MM.1S (cell line): ENCODE measurements around the gene IFRD2.

Source experiments
- DNase-seq: peaks from one replicate; pipeline ENCODE4 v3.0.0-alpha.2; 2015
- H2AFZ ChIP-seq: fragments of 300-600 bp; sonication (generic); 2 replicates; pipeline ENCODE4 v1.6.0; 2016; ENCODE audit warnings: antibody characterized with exemption, low read length
- H3F3A ChIP-seq: fragments of 300-600 bp; sonication (generic); 2 replicates; pipeline ENCODE4 v1.6.1; 2016; ENCODE audit warnings: mild to moderate bottlenecking, antibody characterized with exemption, low read length, moderate library complexity, mixed read lengths; ENCODE audit not compliant: insufficient read depth
- H3K27ac ChIP-seq: fragments of 300-600 bp; sonication (generic); 2 replicates; pipeline ENCODE4 v1.5.1; 2016; ENCODE audit warnings: mild to moderate bottlenecking, low read length
- H3K27me3 ChIP-seq: fragments of 300-600 bp; sonication (generic); replicated peaks from 2 replicates; pipeline ENCODE4 v1.6.0; 2016; ENCODE audit warnings: low read length; ENCODE audit not compliant: insufficient read depth
- H3K36me3 ChIP-seq: fragments of 300-600 bp; sonication (generic); replicated peaks from 2 replicates; pipeline ENCODE4 v1.6.1; 2016; ENCODE audit warnings: mild to moderate bottlenecking, low read length, mixed read lengths; ENCODE audit not compliant: insufficient read depth
- H3K4me1 ChIP-seq: fragments of 300-600 bp; sonication (generic); 2 replicates; pipeline ENCODE4 v1.6.1; 2016; ENCODE audit warnings: low read length, mixed read lengths
- H3K4me2 ChIP-seq: fragments of 300-600 bp; sonication (generic); 2 replicates; pipeline ENCODE4 v1.6.0; 2016; ENCODE audit warnings: low read depth, low read length
- H3K4me3 ChIP-seq: fragments of 300-600 bp; sonication (generic); 2 replicates; pipeline ENCODE4 v1.5.1; 2016; ENCODE audit warnings: low read length, mixed read lengths
- H3K79me2 ChIP-seq: fragments of 300-600 bp; sonication (generic); 2 replicates; pipeline ENCODE4 v1.6.1; 2016; ENCODE audit warnings: mixed run types, low read length, mixed read lengths
- H3K9ac ChIP-seq: fragments of 300-600 bp; sonication (generic); 2 replicates; pipeline ENCODE4 v1.6.1; 2016; ENCODE audit warnings: low read length, mixed read lengths
- H3K9me2 ChIP-seq: fragments of 300-600 bp; sonication (generic); replicated peaks from 2 replicates; pipeline ENCODE4 v1.6.1; 2016; ENCODE audit warnings: mild to moderate bottlenecking, low read length, mixed read lengths; ENCODE audit not compliant: insufficient read depth
- H3K9me3 ChIP-seq: fragments of 300-600 bp; sonication (generic); replicated peaks from 2 replicates; pipeline ENCODE4 v1.6.1; 2016; ENCODE audit warnings: mild to moderate bottlenecking, low read length, mixed read lengths; ENCODE audit not compliant: insufficient read depth
- H4K20me1 ChIP-seq: fragments of 300-600 bp; sonication (generic); 2 replicates; pipeline ENCODE4 v1.6.1; 2016; ENCODE audit warnings: mild to moderate bottlenecking, low read length, moderate library complexity, mixed read lengths; ENCODE audit not compliant: insufficient read depth
- CTCF ChIP-seq: fragments of 300-600 bp; sonication (generic); IDR thresholded peaks from 2 replicates; pipeline ENCODE4 v1.5.1; 2016; ENCODE audit warnings: antibody characterized with exemption, low read length, mixed read lengths
- EZH2 ChIP-seq: fragments of 300-600 bp; sonication (generic); optimal IDR thresholded peaks from 2 replicates; pipeline ENCODE3; 2017; ENCODE audit warnings: low read depth, mild to moderate bottlenecking, antibody characterized with exemption, low read length, mixed read lengths
- EZH2phosphoT487 ChIP-seq: fragments of 300-600 bp; sonication (generic); IDR thresholded peaks from 2 replicates; pipeline ENCODE4 v1.6.1; 2018; ENCODE audit warnings: antibody characterized with exemption, low read length

Gene IFRD2

DNA sequence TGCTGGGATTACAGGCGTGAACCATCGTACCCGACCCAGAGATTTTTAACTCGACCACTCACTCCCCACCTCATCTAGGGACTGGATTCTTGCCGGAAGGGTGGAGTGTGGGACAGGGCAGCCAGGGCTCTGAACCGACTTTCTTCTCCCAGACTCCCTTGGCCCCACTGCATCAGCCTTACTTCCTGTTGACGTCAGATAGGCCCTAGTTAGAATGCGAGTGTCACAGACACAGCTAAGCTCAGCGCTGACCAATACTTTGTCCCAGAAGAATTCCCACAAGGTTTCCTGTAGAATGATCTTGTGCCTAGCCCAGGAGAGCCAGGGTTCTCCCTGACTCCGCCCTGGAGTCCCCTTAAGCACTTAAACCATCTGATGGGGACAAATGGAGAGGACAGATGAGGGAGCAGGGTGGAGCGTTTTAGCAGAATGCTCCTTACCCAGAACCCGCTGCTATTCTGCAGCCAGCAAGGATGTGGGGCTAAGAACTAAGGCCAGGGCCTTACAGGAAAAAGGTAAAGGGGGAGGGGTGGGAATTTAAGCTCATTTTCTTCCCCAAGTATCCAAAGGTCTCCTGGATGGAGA, 41.6 kb upstream of the IFRD2 start:
- H3K4me3 ChIP-seq, result no peak overlapping the region
- H3K4me1 ChIP-seq, result peaks cover 4% of the 10 kb centered on the region; the same call in 1 of the 2 replicates
- TF ChIP-seq EZH2 (no peak), CTCF (no peak), EZH2phosphoT487 (no peak)
- no peaks in the 10 kb centered on the region for H3K27me3 ChIP-seq
- peaks cover 24% of the 10 kb centered on the region for H3F3A ChIP-seq
- no peak overlapping the region for H2AFZ ChIP-seq
- peaks cover 14% of the 10 kb centered on the region for H3K36me3 ChIP-seq
- no peaks in the 10 kb centered on the region for H3K9me2 ChIP-seq
- H4K20me1 ChIP-seq, result no peaks in the 10 kb centered on the region
- H3K79me2 ChIP-seq, result peaks cover 74% of the 10 kb centered on the region
- H3K9ac ChIP-seq, result no peak overlapping the region; the same call in 1 of the 2 replicates
- no peak overlapping the region for H3K4me2 ChIP-seq
- no peak overlapping the region for H3K27ac ChIP-seq
- H3K9me3 ChIP-seq, result no peaks in the 10 kb centered on the region
- DNase-seq, result no peak

GRCh38 chr3:50331364-50331907, 39.2 kb upstream of the IFRD2 start:
- Histone ChIP-seq H3K9ac (no peak overlapping the region), H3K27me3 (no peaks in the 10 kb centered on the region), H3K79me2 (peaks cover 77% of the 10 kb centered on the region), H2AFZ (no peak overlapping the region), H3K4me3 (no peak overlapping the region), H3K36me3 (peaks cover 14% of the 10 kb centered on the region), H3F3A (peaks cover 18% of the 10 kb centered on the region), H3K9me2 (no peaks in the 10 kb centered on the region), H3K4me1 (0 out of 2 replicates have a peak, but pooled peaks cover 5% of the 10 kb centered on the region), H4K20me1 (no peaks in the 10 kb centered on the region), H3K9me3 (no peaks in the 10 kb centered on the region), H3K4me2 (no peak overlapping the region), H3K27ac (no peak overlapping the region)
- TF ChIP-seq EZH2, result no peak
- TF ChIP-seq CTCF, result no peak
- no peak for TF ChIP-seq EZH2phosphoT487
- no peak for DNase-seq

GRCh38 chr3:50330330-50330729, 38.1 kb upstream of the IFRD2 start:
- H3K4me3 ChIP-seq, result no peak overlapping the region
- peaks cover 12% of the 10 kb centered on the region; the same call in 1 of the 2 replicates for H3F3A ChIP-seq
- 0 out of 2 replicates have a peak, but pooled peaks cover 5% of the 10 kb centered on the region for H3K4me1 ChIP-seq
- H3K9ac ChIP-seq, result no peak overlapping the region
- TF ChIP-seq EZH2phosphoT487 (no peak), CTCF (no peak), EZH2 (no peak)
- peaks cover 14% of the 10 kb centered on the region for H3K36me3 ChIP-seq
- no peaks in the 10 kb centered on the region for H3K9me2 ChIP-seq
- H3K79me2 ChIP-seq, result peaks cover 75% of the 10 kb centered on the region
- H2AFZ ChIP-seq, result no peak overlapping the region
- H4K20me1 ChIP-seq, result no peaks in the 10 kb centered on the region
- no peak for DNase-seq
- no peaks in the 10 kb centered on the region for H3K27me3 ChIP-seq
- no peaks in the 10 kb centered on the region for H3K9me3 ChIP-seq
- no peak overlapping the region for H3K27ac ChIP-seq
- no peak overlapping the region for H3K4me2 ChIP-seq
